MM.1S (cell line): ENCODE data around the gene BET1.

Experiments used
- EZH2 ChIP-seq: fragments of 300-600 bp; sonication (generic); optimal IDR thresholded peaks from 2 replicates; pipeline ENCODE3; 2017; ENCODE audit warnings: low read depth, mild to moderate bottlenecking, antibody characterized with exemption, low read length, mixed read lengths
- TF ChIP-seq, protein P1 (sequence below): fragments of 300-600 bp; sonication (generic); IDR thresholded peaks from 2 replicates; pipeline ENCODE4 v1.5.1; 2016; ENCODE audit warnings: antibody characterized with exemption, low read length, mixed read lengths

GRCh38 chr7:93948873-93949272 is 55.3 kb downstream of the BET1 start:
- no peak for TF ChIP-seq EZH2
- TF ChIP-seq, protein P1, sequence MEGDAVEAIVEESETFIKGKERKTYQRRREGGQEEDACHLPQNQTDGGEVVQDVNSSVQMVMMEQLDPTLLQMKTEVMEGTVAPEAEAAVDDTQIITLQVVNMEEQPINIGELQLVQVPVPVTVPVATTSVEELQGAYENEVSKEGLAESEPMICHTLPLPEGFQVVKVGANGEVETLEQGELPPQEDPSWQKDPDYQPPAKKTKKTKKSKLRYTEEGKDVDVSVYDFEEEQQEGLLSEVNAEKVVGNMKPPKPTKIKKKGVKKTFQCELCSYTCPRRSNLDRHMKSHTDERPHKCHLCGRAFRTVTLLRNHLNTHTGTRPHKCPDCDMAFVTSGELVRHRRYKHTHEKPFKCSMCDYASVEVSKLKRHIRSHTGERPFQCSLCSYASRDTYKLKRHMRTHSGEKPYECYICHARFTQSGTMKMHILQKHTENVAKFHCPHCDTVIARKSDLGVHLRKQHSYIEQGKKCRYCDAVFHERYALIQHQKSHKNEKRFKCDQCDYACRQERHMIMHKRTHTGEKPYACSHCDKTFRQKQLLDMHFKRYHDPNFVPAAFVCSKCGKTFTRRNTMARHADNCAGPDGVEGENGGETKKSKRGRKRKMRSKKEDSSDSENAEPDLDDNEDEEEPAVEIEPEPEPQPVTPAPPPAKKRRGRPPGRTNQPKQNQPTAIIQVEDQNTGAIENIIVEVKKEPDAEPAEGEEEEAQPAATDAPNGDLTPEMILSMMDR: no peak
